Endothelial cell of umbilical vein (primary cell): ENCODE results near the gene OR10V1. TPM values are rescaled to one million over a fixed set of nuclear protein-coding genes. Genes with fewer than 3 reads are reported as not detected.
A peak's percentile ranks its signal among the peaks of the same experiment; 100 is the strongest.

Experiments used
- BruUV-seq: library from RNA; stranded (reverse); fragments of 400-500 nt; replicated peaks from 2 replicates; lab custom pipeline; 2021; lab: Mats Ljungman, UMichigan
- CTCF ChIA-PET: fragments of 300-600, 350-600 bp; sonication (Branson Sonifier 250); formaldehyde crosslinking; loops from one replicate; lab custom pipeline; 2021; ENCODE audit warnings: antibody characterized with exemption, inconsistent platforms; lab: Charles Lee
- POLR2A ChIA-PET: fragments of 300-600, 350-600 bp; sonication (Branson Sonifier 250); formaldehyde crosslinking; loops from one replicate; lab custom pipeline; 2021; ENCODE audit warnings: antibody characterized with exemption, inconsistent platforms; lab: Charles Lee
- DNase-seq: peaks from one replicate; pipeline ENCODE4 v3.0.0-alpha.2; 2011; ENCODE audit warnings: low read depth, low spot score
- FAIRE-seq: peaks from 2 replicates; lab custom pipeline; 2011; peaks lifted over from hg19 to GRCh38; lab: Jason Lieb, UNC
- H2AFZ ChIP-seq: 2 replicates; pipeline ENCODE4 v1.6.0; 2012; ENCODE audit warnings: low read depth, low read length, control low read depth, inconsistent platforms
- H3K27ac ChIP-seq: 2 replicates; pipeline ENCODE4 v1.5.1; 2011; ENCODE audit warnings: low read depth, mild to moderate bottlenecking, control low read depth, low read length, moderate library complexity; ENCODE audit not compliant: insufficient read depth
- H3K27me3 ChIP-seq, 2 experiments: 2 replicates each; pipeline versions ENCODE4 v1.6.0 to v1.6.1; 2011; ENCODE audit warnings: low read length in 2 of 2, mixed read lengths in 1 of 2; ENCODE audit not compliant: control insufficient read depth in 2 of 2, insufficient read depth in 2 of 2
- H3K36me3 ChIP-seq, 2 experiments: 2 replicates in 1 of 2; 3 replicates in 1 of 2; pipeline ENCODE4 v1.5.1; 2011; ENCODE audit warnings: low read length in 2 of 2, mild to moderate bottlenecking in 1 of 2, moderate library complexity in 1 of 2; ENCODE audit not compliant: control insufficient read depth in 2 of 2, insufficient read depth in 2 of 2; ENCODE audit errors: extremely low read depth in 1 of 2
- H3K4me1 ChIP-seq: 3 replicates; pipeline ENCODE4 v1.5.1; 2011; ENCODE audit warnings: mild to moderate bottlenecking, low read length; ENCODE audit not compliant: control insufficient read depth, insufficient read depth; ENCODE audit errors: extremely low read depth
- H3K4me2 ChIP-seq: 2 replicates; pipeline ENCODE4 v1.6.1; 2011; ENCODE audit warnings: low read length, control low read depth, mixed read lengths; ENCODE audit not compliant: insufficient read depth
- H3K4me3 ChIP-seq, 3 experiments: fragments of 200-600 bp in 1 of 3; sonication (generic), shearing (Covaris generic) in 1 of 3; replicated peaks in 1 of 3; 2 replicates each; pipeline ENCODE4 v1.5.1; 2011 to 2016; ENCODE audit warnings: control low read depth in 3 of 3, low read length in 3 of 3, mild to moderate bottlenecking in 2 of 3, inconsistent platforms in 1 of 3, low read depth in 1 of 3, moderate library complexity in 1 of 3; ENCODE audit not compliant: insufficient read depth in 1 of 3
- H3K79me2 ChIP-seq: 2 replicates; pipeline ENCODE4 v1.6.0; 2012; ENCODE audit warnings: low read length, inconsistent platforms; ENCODE audit not compliant: control insufficient read depth, insufficient read depth
- H3K9ac ChIP-seq: replicated peaks from 2 replicates; pipeline ENCODE3; 2011; ENCODE audit warnings: low read length, control low read depth; ENCODE audit not compliant: insufficient read depth; ENCODE audit errors: extremely low read depth
- H3K9me1 ChIP-seq: replicated peaks from 3 replicates; pipeline ENCODE4 v1.6.0; 2011; ENCODE audit warnings: mild to moderate bottlenecking, low read length; ENCODE audit not compliant: control insufficient read depth, insufficient read depth; ENCODE audit errors: extremely low read depth
- H3K9me3 ChIP-seq: replicated peaks from 2 replicates; pipeline ENCODE4 v1.5.1; 2012; ENCODE audit warnings: low read length, inconsistent platforms; ENCODE audit not compliant: control insufficient read depth, insufficient read depth
- H4K20me1 ChIP-seq: replicated peaks from 2 replicates; pipeline ENCODE3; 2011; ENCODE audit warnings: mild to moderate bottlenecking, low read length; ENCODE audit not compliant: control insufficient read depth, insufficient read depth; ENCODE audit errors: extremely low read depth
- CTCF ChIP-seq, 2 donors: IDR thresholded peaks; 1 replicate in 1 of 2; 2 replicates in 1 of 2; pipeline ENCODE4 v1.5.1; 2011; ENCODE audit warnings: low read length in 2 of 2, mild to moderate bottlenecking in 2 of 2, moderate library complexity in 2 of 2, control low read depth in 1 of 2, inconsistent platforms in 1 of 2, low read depth in 1 of 2; ENCODE audit not compliant: insufficient read depth in 1 of 2; ENCODE audit errors: extremely low read depth in 1 of 2
- EZH2 ChIP-seq: IDR thresholded peaks from 2 replicates; pipeline ENCODE4 v1.6.1; 2012; ENCODE audit warnings: borderline replicate concordance, low read depth, mild to moderate bottlenecking, moderate library complexity, low read length, inconsistent platforms; ENCODE audit not compliant: severe bottlenecking
- FOS ChIP-seq: IDR thresholded peaks from 2 replicates; pipeline ENCODE4 v1.6.1; 2011; ENCODE audit warnings: mild to moderate bottlenecking, low read length, moderate library complexity, borderline replicate concordance; ENCODE audit not compliant: insufficient read depth
- GATA2 ChIP-seq: IDR thresholded peaks from 2 replicates; pipeline ENCODE4 v1.7.0; 2011; ENCODE audit warnings: low read depth, mild to moderate bottlenecking, moderate library complexity, mixed read lengths, low read length; ENCODE audit not compliant: insufficient read length, insufficient read depth
- JUN ChIP-seq: IDR thresholded peaks from 2 replicates; pipeline ENCODE4 v1.6.1; 2011; ENCODE audit warnings: borderline replicate concordance, low read depth; ENCODE audit not compliant: insufficient read length, insufficient read depth
- MAX ChIP-seq: IDR thresholded peaks from 2 replicates; pipeline ENCODE4 v1.6.1; 2011; ENCODE audit not compliant: insufficient read depth, insufficient read length
- MYC ChIP-seq: IDR thresholded peaks from one replicate; pipeline ENCODE4 v1.6.1; 2011; ENCODE audit warnings: mild to moderate bottlenecking, low read depth, low read length
- POLR2A ChIP-seq: IDR thresholded peaks from 2 replicates; pipeline ENCODE4 v1.6.1; 2012; ENCODE audit warnings: low read depth, mild to moderate bottlenecking, control low read depth, low read length
- POLR2AphosphoS5 ChIP-seq: IDR thresholded peaks from 2 replicates; pipeline ENCODE4 v1.6.1; 2012; ENCODE audit warnings: low read depth, mild to moderate bottlenecking, control low read depth, low read length, moderate library complexity; ENCODE audit not compliant: insufficient read depth
- dilution Hi-C: fragments of 300-500 bp; cut with MboI; formaldehyde crosslinking; loops from one replicate; pipeline ENCODE4 v1.15.0; 2019; ENCODE audit warnings: low sequenced_read_pairs; ENCODE audit not compliant: extremely low pct_ligation_motif_present
- intact Hi-C: fragments of 100-400 bp; cut with micrococcal nuclease; formaldehyde crosslinking; loops from one replicate; pipeline ENCODE4 v1.10.0; 2022
- polyA plus RNA-seq, 4 experiments: library from polyadenylated mRNA; depleted of rRNA in 3 of 4; stranded (reverse) in 3 of 4; unstranded in 1 of 4; fragments of >200 nt; gene quantifications; 2 replicates each; pipeline versions ENCODE4 v1.2.1 to v1.2.3, GENCODE V29; 2011 to 2012; ENCODE audit warnings: missing spikeins in 1 of 4
- total RNA-seq: library from RNA; stranded (reverse); gene quantifications from 2 replicates; pipeline ENCODE4 v1.2.3, GENCODE V29; 2021

Gene OR10V1
- total and polyA plus RNA-seq, 2 donors (not counting 3 experiments of a cell fraction or from before 2014, with no cell fraction given) = not detected

DNA sequence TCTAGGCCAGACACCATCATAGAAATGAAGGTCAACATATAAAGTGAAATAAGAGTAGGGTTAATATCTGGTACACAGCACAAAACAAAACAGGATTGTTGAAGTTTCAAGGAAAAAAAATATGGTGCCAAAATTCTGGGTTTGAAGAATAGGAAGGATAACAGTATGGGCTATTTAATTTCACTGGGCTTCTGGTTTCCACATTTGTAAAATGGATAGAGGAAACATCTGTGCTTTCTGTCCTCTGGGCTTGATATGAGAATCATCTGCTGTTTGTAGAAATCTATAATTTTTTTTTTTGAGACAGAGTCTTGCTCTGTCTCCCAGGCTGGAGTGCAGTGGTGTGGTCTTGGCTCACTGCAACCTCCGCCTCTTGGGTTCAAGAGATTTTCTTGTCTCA lies 13.8 kb upstream of the OR10V1 start:
- Histone ChIP-seq H3K36me3 (no peaks in the 10 kb centered on the region), H3K9ac (no peak overlapping the region), H3K4me1 (peaks cover 2% of the 10 kb centered on the region), H3K9me3 (no peaks in the 10 kb centered on the region), H3K4me2 (no peak overlapping the region), H4K20me1 (no peaks in the 10 kb centered on the region), H3K9me1 (no peaks in the 10 kb centered on the region), H3K27me3 (no peaks in the 10 kb centered on the region), H3K27ac (no peak overlapping the region), H3K79me2 (no peaks in the 10 kb centered on the region), H2AFZ (no peak overlapping the region), H3K4me3 (no peak overlapping the region)
- DNase-seq (no peak), FAIRE-seq (no peak)
- ChIA-PET POLR2A (no interaction called here), CTCF (no interaction called here)
- dilution Hi-C loops (no loop called here), intact Hi-C loops (no loop called here)
- TF ChIP-seq POLR2AphosphoS5 (no peak), POLR2A (no peak), JUN (no peak), EZH2 (no peak), FOS (no peak)
- no TSS peak for BruUV-seq

DNA sequence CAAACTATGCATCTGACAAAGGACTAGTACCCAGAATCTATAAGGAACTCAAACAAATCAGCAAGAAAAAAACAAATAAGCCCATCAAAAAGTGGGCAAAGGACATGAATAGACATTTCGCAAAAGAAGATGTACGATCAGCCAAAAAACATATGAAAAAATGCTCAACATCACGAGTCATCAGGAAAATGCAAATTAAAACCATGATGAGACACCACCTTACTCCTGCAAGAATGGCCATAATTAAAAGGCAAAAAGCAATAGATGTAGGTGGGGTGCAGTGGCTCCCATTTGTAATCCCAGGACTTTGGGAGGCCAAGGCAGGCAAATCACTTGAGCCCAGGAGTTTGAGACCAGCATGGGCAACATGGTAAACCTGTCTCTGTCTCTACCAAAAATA lies 10.4 kb upstream of the OR10V1 start:
- Histone ChIP-seq H3K4me3 (no peak overlapping the region), H3K4me1 (peaks cover 2% of the 10 kb centered on the region), H4K20me1 (no peaks in the 10 kb centered on the region), H3K79me2 (no peaks in the 10 kb centered on the region), H3K27me3 (peaks cover 0 to 3% of the 10 kb centered on the region in 2 experiments), H3K9me1 (no peaks in the 10 kb centered on the region), H2AFZ (no peak overlapping the region), H3K9ac (no peak overlapping the region), H3K4me2 (no peak overlapping the region), H3K9me3 (no peaks in the 10 kb centered on the region), H3K36me3 (no peaks in the 10 kb centered on the region), H3K27ac (no peak overlapping the region)
- ChIA-PET CTCF (interaction anchor here (1.0 to 2.1 kb wide), 2 partner anchors 14 to 31 kb away, joined by 3 to 4 read pairs; partner anchors contain the start of gene STX3), POLR2A (no interaction called here)
- intact Hi-C loops = no loop called here
- dilution Hi-C loops = no loop called here
- FAIRE-seq (peak; percentile 42), DNase-seq (no peak)
- no peak for TF ChIP-seq EZH2
- TF ChIP-seq MYC = no peak
- TF ChIP-seq GATA2 = no peak
- no peak for TF ChIP-seq JUN
- no peak for TF ChIP-seq POLR2AphosphoS5
- TF ChIP-seq MAX = no peak
- TF ChIP-seq CTCF (IDR thresholded peaks at IDR 0.05; ENCODE audit: extremely low read depth in 1 of 2, insufficient read depth in 1 of 2, low read depth in 1 of 2, low read length in 2 of 2) = no peak
- no peak for TF ChIP-seq POLR2A
- no peak for TF ChIP-seq FOS
- no TSS peak for BruUV-seq
